Measurements from ENCODE around the gene PSMD6.

PSMD6 gene

GRCh38 chr3:64038253-64038767, 15.0 kb upstream of the PSMD6 start:
- no peaks in the 10 kb centered on the region for H3K9me3 ChIP-seq (ENCODE audit: low read depth, low read length)
- H3K9ac ChIP-seq (ENCODE audit: insufficient read length) = no peak overlapping the region
- no peak overlapping the region for H3K27ac ChIP-seq
- no peak for TF ChIP-seq FOXP2 (optimal IDR thresholded peaks at IDR 0.05; ENCODE audit: control extremely low read depth, extremely low read length, insufficient read depth)
- TF ChIP-seq POLR2AphosphoS5 (IDR thresholded peaks at IDR 0.05; ENCODE audit: borderline replicate concordance, low read depth, low read length) = no peak
- TF ChIP-seq EZH2 (IDR thresholded peaks at IDR 0.05) = no peak
- DNase-seq (ENCODE audit: low read depth, low spot score) = no peak
- H3K4me3 ChIP-seq = no peak overlapping the region
- no peaks in the 10 kb centered on the region for H3K36me3 ChIP-seq (ENCODE audit: insufficient read depth, low read length)

GRCh38 chr3:64037084-64037483, 13.8 kb upstream of the PSMD6 start:
- no peak for DNase-seq (ENCODE audit: low read depth, low spot score)
- TF ChIP-seq EZH2 (IDR thresholded peaks at IDR 0.05) = no peak
- TF ChIP-seq POLR2AphosphoS5 (IDR thresholded peaks at IDR 0.05; ENCODE audit: borderline replicate concordance, low read depth, low read length) = no peak
- TF ChIP-seq FOXP2 (optimal IDR thresholded peaks at IDR 0.05; ENCODE audit: control extremely low read depth, extremely low read length, insufficient read depth) = no peak
- Histone ChIP-seq H3K36me3 (ENCODE audit: insufficient read depth, low read length) (no peaks in the 10 kb centered on the region), H3K27ac (no peak overlapping the region), H3K9ac (ENCODE audit: insufficient read length) (no peak overlapping the region), H3K4me3 (no peak overlapping the region), H3K9me3 (ENCODE audit: low read depth, low read length) (no peaks in the 10 kb centered on the region)

- H3K4me3 ChIP-seq = no peak overlapping the region
- no peak overlapping the region for H3K27ac ChIP-seq
- no peaks in the 10 kb centered on the region for H3K36me3 ChIP-seq (ENCODE audit: insufficient read depth, low read length)
- H3K9me3 ChIP-seq (ENCODE audit: low read depth, low read length) = no peaks in the 10 kb centered on the region
- no peak for DNase-seq (ENCODE audit: low read depth, low spot score)
- H3K9ac ChIP-seq (ENCODE audit: insufficient read length) = no peak overlapping the region
- TF ChIP-seq POLR2AphosphoS5 (IDR thresholded peaks at IDR 0.05; ENCODE audit: borderline replicate concordance, low read depth, low read length) = no peak
- no peak for TF ChIP-seq EZH2 (IDR thresholded peaks at IDR 0.05)
- TF ChIP-seq FOXP2 (optimal IDR thresholded peaks at IDR 0.05; ENCODE audit: control extremely low read depth, extremely low read length, insufficient read depth) = no peak
Observed at GRCh38 chr3:64033069-64033468, 9.8 kb upstream of the PSMD6 start.

GRCh38 chr3:64031540-64032508, 8.5 kb upstream of the PSMD6 start:
- Histone ChIP-seq H3K9me3 (ENCODE audit: low read depth, low read length) (no peaks in the 10 kb centered on the region), H3K4me3 (no peak overlapping the region), H3K36me3 (ENCODE audit: insufficient read depth, low read length) (no peaks in the 10 kb centered on the region), H3K27ac (no peak overlapping the region), H3K9ac (ENCODE audit: insufficient read length) (no peak overlapping the region)
- no peak for DNase-seq (ENCODE audit: low read depth, low spot score)
- TF ChIP-seq EZH2 (IDR thresholded peaks at IDR 0.05) (no peak), FOXP2 (optimal IDR thresholded peaks at IDR 0.05; ENCODE audit: control extremely low read depth, extremely low read length, insufficient read depth) (no peak), POLR2AphosphoS5 (IDR thresholded peaks at IDR 0.05; ENCODE audit: borderline replicate concordance, low read depth, low read length) (no peak)

GRCh38 chr3:64030741-64031140, 7.4 kb upstream of the PSMD6 start:
- Histone ChIP-seq H3K9ac (ENCODE audit: insufficient read length) (no peak overlapping the region), H3K36me3 (ENCODE audit: insufficient read depth, low read length) (no peaks in the 10 kb centered on the region), H3K4me3 (peak overlapping the region; percentile 65), H3K27ac (no peak overlapping the region), H3K9me3 (ENCODE audit: low read depth, low read length) (no peaks in the 10 kb centered on the region)
- no peak for TF ChIP-seq EZH2 (IDR thresholded peaks at IDR 0.05)
- no peak for TF ChIP-seq POLR2AphosphoS5 (IDR thresholded peaks at IDR 0.05; ENCODE audit: borderline replicate concordance, low read depth, low read length)
- TF ChIP-seq FOXP2 (optimal IDR thresholded peaks at IDR 0.05; ENCODE audit: control extremely low read depth, extremely low read length, insufficient read depth) = no peak
- peak; percentile 16 for DNase-seq (ENCODE audit: low read depth, low spot score)

- DNase-seq (ENCODE audit: low read depth, low spot score) = no peak
- H3K9ac ChIP-seq (ENCODE audit: insufficient read length) = no peak overlapping the region
Observed at GRCh38 chr3:64029287-64029686, 6.0 kb upstream of the PSMD6 start.

GRCh38 chr3:64028754-64029153, 5.5 kb upstream of the PSMD6 start:
- no peak for DNase-seq (ENCODE audit: low read depth, low spot score)
- H3K27ac ChIP-seq = no peak overlapping the region
- no peak overlapping the region for H3K4me3 ChIP-seq
- H3K9me3 ChIP-seq (ENCODE audit: low read depth, low read length) = no peaks in the 10 kb centered on the region
- H3K9ac ChIP-seq (ENCODE audit: insufficient read length) = no peak overlapping the region
- TF ChIP-seq POLR2AphosphoS5 (IDR thresholded peaks at IDR 0.05; ENCODE audit: borderline replicate concordance, low read depth, low read length) (no peak), FOXP2 (optimal IDR thresholded peaks at IDR 0.05; ENCODE audit: control extremely low read depth, extremely low read length, insufficient read depth) (no peak), EZH2 (IDR thresholded peaks at IDR 0.05) (no peak)
- H3K36me3 ChIP-seq (ENCODE audit: insufficient read depth, low read length) = no peaks in the 10 kb centered on the region

More at GRCh38 chr3:64029287-64029686, 6.0 kb upstream of the PSMD6 start:
- H3K9me3 ChIP-seq (ENCODE audit: low read depth, low read length) = no peaks in the 10 kb centered on the region
- H3K27ac ChIP-seq = no peak overlapping the region
- TF ChIP-seq POLR2AphosphoS5 (IDR thresholded peaks at IDR 0.05; ENCODE audit: borderline replicate concordance, low read depth, low read length) = no peak
- no peak for TF ChIP-seq EZH2 (IDR thresholded peaks at IDR 0.05)
- TF ChIP-seq FOXP2 (optimal IDR thresholded peaks at IDR 0.05; ENCODE audit: control extremely low read depth, extremely low read length, insufficient read depth) = no peak
- no peaks in the 10 kb centered on the region for H3K36me3 ChIP-seq (ENCODE audit: insufficient read depth, low read length)
- H3K4me3 ChIP-seq = no peak overlapping the region

GRCh38 chr3:64027658-64028057, 4.4 kb upstream of the PSMD6 start:
- Histone ChIP-seq H3K27ac (no peak overlapping the region), H3K36me3 (ENCODE audit: insufficient read depth, low read length) (no peaks in the 10 kb centered on the region), H3K4me3 (no peak overlapping the region), H3K9ac (ENCODE audit: insufficient read length) (no peak overlapping the region), H3K9me3 (ENCODE audit: low read depth, low read length) (no peaks in the 10 kb centered on the region)
- TF ChIP-seq POLR2AphosphoS5 (IDR thresholded peaks at IDR 0.05; ENCODE audit: borderline replicate concordance, low read depth, low read length) (no peak), EZH2 (IDR thresholded peaks at IDR 0.05) (no peak), FOXP2 (optimal IDR thresholded peaks at IDR 0.05; ENCODE audit: control extremely low read depth, extremely low read length, insufficient read depth) (no peak)
- no peak for DNase-seq (ENCODE audit: low read depth, low spot score)
